PC-3 (cell line): Measurements from ENCODE around the gene TTC27. TPM values are rescaled to one million over a fixed set of nuclear protein-coding genes. Genes with fewer than 3 reads are reported as not detected.

Source experiments
- ATAC-seq: fragments of 200-7000 bp; cut with Tn5 transposase; 2 replicates; pipeline ENCODE4 v1.9.1; 2020; ENCODE audit warnings: mild to moderate bottlenecking, moderate library complexity
- BruUV-seq: library from RNA; stranded (reverse); fragments of 400-500 nt; replicated peaks from 2 replicates; lab custom pipeline; 2021; lab: Mats Ljungman, UMichigan
- CTCF ChIA-PET: fragments of 300-600 bp; sonication (Branson Sonifier 250); formaldehyde crosslinking; loops from one replicate; lab custom pipeline; 2022; ENCODE audit warnings: antibody characterized with exemption; lab: Charles Lee
- POLR2A ChIA-PET: fragments of 300-600 bp; sonication (Branson Sonifier 250); formaldehyde crosslinking; loops from one replicate; lab custom pipeline; 2022; ENCODE audit warnings: antibody characterized with exemption; ENCODE audit not compliant: unreplicated experiment; lab: Charles Lee
- DNase-seq: peaks from one replicate; pipeline ENCODE4 v3.0.0-alpha.2; 2015
- H2AFZ ChIP-seq: fragments of 300-600 bp; sonication (generic); 2 replicates; pipeline ENCODE4 v1.6.0; 2016; ENCODE audit warnings: antibody characterized with exemption, low read length
- H3F3A ChIP-seq: fragments of 300-600 bp; sonication (generic); one replicate; pipeline ENCODE4 v1.6.0; 2017; ENCODE audit warnings: antibody characterized with exemption, low read length, control low read depth, mild to moderate bottlenecking; ENCODE audit not compliant: unreplicated experiment
- H3K27ac ChIP-seq: fragments of 300-600 bp; sonication (generic); 2 replicates; pipeline ENCODE4 v1.5.1; 2016; ENCODE audit warnings: mild to moderate bottlenecking, low read length
- H3K27me3 ChIP-seq: fragments of 300-600 bp; sonication (generic); 2 replicates; pipeline ENCODE4 v1.6.1; 2016; ENCODE audit warnings: low read length, mixed read lengths
- H3K36me3 ChIP-seq: fragments of 300-600 bp; sonication (generic); 2 replicates; pipeline ENCODE4 v1.6.1; 2016; ENCODE audit warnings: low read depth, mixed run types, low read length, mixed read lengths
- H3K4me1 ChIP-seq: fragments of 300-600 bp; sonication (generic); 2 replicates; pipeline ENCODE4 v1.5.1; 2016; ENCODE audit warnings: low read length; ENCODE audit not compliant: insufficient read depth
- H3K4me2 ChIP-seq: fragments of 300-600 bp; sonication (generic); 2 replicates; pipeline ENCODE4 v1.6.0; 2016; ENCODE audit warnings: low read length
- H3K4me3 ChIP-seq: fragments of 300-600 bp; sonication (generic); 2 replicates; pipeline ENCODE4 v1.5.1; 2016; ENCODE audit warnings: mild to moderate bottlenecking, low read length, mixed read lengths
- H3K79me2 ChIP-seq: fragments of 300-600 bp; sonication (generic); 2 replicates; pipeline ENCODE4 v1.6.1; 2017; ENCODE audit warnings: low read length, mixed read lengths
- H3K9ac ChIP-seq: fragments of 300-600 bp; sonication (generic); 2 replicates; pipeline ENCODE4 v1.6.0; 2016; ENCODE audit warnings: mild to moderate bottlenecking, low read length
- H3K9me2 ChIP-seq: fragments of 300-600 bp; sonication (generic); replicated peaks from 2 replicates; pipeline ENCODE4 v1.6.1; 2016; ENCODE audit warnings: mixed run types, low read length, mixed read lengths
- H3K9me3 ChIP-seq: fragments of 300-600 bp; sonication (generic); 2 replicates; pipeline ENCODE4 v1.6.1; 2016; ENCODE audit warnings: low read length, mixed read lengths
- H4K20me1 ChIP-seq: fragments of 300-600 bp; sonication (generic); 2 replicates; pipeline ENCODE4 v1.6.1; 2016; ENCODE audit warnings: low read length, mixed read lengths
- EZH2 ChIP-seq: fragments of 300-600 bp; sonication (generic); IDR thresholded peaks from one replicate; pipeline ENCODE4 v1.6.1; 2017; ENCODE audit warnings: antibody characterized with exemption, mild to moderate bottlenecking, low read length; ENCODE audit not compliant: unreplicated experiment
- EZH2phosphoT487 ChIP-seq: fragments of 300-600 bp; sonication (generic); IDR thresholded peaks from 2 replicates; pipeline ENCODE4 v1.6.1; 2018; ENCODE audit warnings: mild to moderate bottlenecking, antibody characterized with exemption, low read length, borderline replicate concordance
- intact Hi-C: fragments of 100-400 bp; cut with micrococcal nuclease; formaldehyde crosslinking; loops from 2 replicates; pipeline ENCODE4 v1.9.0; 2023
- total RNA-seq: library from RNA; depleted of rRNA; stranded (reverse); fragments of >200 nt; gene quantifications from 2 replicates; pipeline ENCODE4 v1.2.3, GENCODE V29; 2014
- TF ChIP-seq, protein P1 (sequence below): fragments of 300-600 bp; sonication (generic); conservative IDR thresholded peaks from 2 replicates; pipeline ENCODE4 v1.5.1; 2017; ENCODE audit warnings: antibody characterized with exemption, low read depth, mild to moderate bottlenecking, low read length

The TTC27 gene
- total RNA-seq, 1 experiment from 2014 or later, result 33.0 TPM

- ChIA-PET POLR2A (no interaction called here), CTCF (no interaction called here)
- Histone ChIP-seq H3K36me3 (peaks cover 5% of the 10 kb centered on the region; the same call in 1 of the 2 replicates), H3K9me3 (no peaks in the 10 kb centered on the region), H3K27ac (no peak overlapping the region), H4K20me1 (no peaks in the 10 kb centered on the region), H3K4me2 (no peak overlapping the region), H3K27me3 (no peaks in the 10 kb centered on the region), H3K79me2 (no peaks in the 10 kb centered on the region), H3K9me2 (no peaks in the 10 kb centered on the region), H3K4me1 (peaks cover 19% of the 10 kb centered on the region), H2AFZ (no peak overlapping the region), H3K9ac (no peak overlapping the region), H3K4me3 (no peak overlapping the region), H3F3A (no peaks in the 10 kb centered on the region)
- ATAC-seq (no peak), DNase-seq (no peak)
- BruUV-seq, result no TSS peak
- intact Hi-C loops, result no loop called here
- TF ChIP-seq EZH2, result no peak
- TF ChIP-seq EZH2phosphoT487, result no peak
- TF ChIP-seq, protein P1, sequence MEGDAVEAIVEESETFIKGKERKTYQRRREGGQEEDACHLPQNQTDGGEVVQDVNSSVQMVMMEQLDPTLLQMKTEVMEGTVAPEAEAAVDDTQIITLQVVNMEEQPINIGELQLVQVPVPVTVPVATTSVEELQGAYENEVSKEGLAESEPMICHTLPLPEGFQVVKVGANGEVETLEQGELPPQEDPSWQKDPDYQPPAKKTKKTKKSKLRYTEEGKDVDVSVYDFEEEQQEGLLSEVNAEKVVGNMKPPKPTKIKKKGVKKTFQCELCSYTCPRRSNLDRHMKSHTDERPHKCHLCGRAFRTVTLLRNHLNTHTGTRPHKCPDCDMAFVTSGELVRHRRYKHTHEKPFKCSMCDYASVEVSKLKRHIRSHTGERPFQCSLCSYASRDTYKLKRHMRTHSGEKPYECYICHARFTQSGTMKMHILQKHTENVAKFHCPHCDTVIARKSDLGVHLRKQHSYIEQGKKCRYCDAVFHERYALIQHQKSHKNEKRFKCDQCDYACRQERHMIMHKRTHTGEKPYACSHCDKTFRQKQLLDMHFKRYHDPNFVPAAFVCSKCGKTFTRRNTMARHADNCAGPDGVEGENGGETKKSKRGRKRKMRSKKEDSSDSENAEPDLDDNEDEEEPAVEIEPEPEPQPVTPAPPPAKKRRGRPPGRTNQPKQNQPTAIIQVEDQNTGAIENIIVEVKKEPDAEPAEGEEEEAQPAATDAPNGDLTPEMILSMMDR, result no peak
Observed at GRCh38 chr2:32746669-32747068, 118.8 kb downstream of the TTC27 start.

DNA sequence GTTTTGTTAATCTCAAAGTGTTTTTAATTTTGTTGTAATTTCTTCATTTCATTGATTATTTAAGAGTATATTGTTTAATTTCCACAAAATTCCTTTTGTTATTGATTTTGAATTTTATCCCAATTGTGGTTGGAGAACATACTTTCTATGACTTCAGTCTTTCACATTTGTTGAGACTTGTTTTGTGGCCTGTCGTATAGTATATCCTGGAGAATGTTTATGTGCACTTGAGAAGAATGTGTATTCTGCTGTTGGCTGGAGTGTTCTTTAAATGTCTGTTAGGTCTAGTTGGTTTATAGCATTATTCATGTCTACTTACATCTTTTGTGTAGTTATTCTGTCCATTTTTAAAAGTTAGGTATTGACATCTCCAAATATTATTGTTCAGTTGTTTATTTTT is 120.3 kb downstream of the TTC27 start:
- Histone ChIP-seq H3K27me3 (no peaks in the 10 kb centered on the region), H3K36me3 (peaks cover 5% of the 10 kb centered on the region; the same call in 1 of the 2 replicates), H4K20me1 (no peaks in the 10 kb centered on the region), H2AFZ (no peak overlapping the region), H3K9ac (no peak overlapping the region), H3K4me2 (no peak overlapping the region), H3F3A (no peaks in the 10 kb centered on the region), H3K4me1 (peaks cover 24% of the 10 kb centered on the region), H3K9me2 (no peaks in the 10 kb centered on the region), H3K27ac (no peak overlapping the region), H3K9me3 (no peaks in the 10 kb centered on the region), H3K4me3 (no peak overlapping the region), H3K79me2 (no peaks in the 10 kb centered on the region)
- TF ChIP-seq EZH2phosphoT487 (no peak), EZH2 (no peak)
- TF ChIP-seq, protein P1, result no peak
- ChIA-PET POLR2A (no interaction called here), CTCF (no interaction called here)
- no peak for ATAC-seq
- intact Hi-C loops, result no loop called here
- DNase-seq, result no peak
- BruUV-seq, result no TSS peak

DNA sequence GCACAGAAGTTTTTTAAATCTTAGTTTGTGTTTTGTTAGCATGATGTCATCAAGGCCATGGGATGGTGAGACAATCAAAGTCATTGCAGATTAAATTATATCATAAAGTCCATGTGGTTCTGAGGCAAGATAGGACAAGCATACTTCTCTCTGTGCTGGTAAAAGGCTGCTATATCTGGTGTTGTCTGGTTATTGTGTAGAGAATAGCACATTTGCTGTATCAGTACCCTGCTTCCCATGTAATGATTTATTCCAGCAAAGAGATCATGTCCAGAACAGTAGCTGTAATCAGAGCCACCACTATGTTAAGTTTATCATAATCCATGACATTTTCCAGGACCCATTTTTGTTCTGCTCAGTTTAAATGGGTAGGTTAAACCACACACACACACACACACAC is 123.0 kb downstream of the TTC27 start:
- Histone ChIP-seq H3K9me2 (no peaks in the 10 kb centered on the region), H3K4me1 (peaks cover 6% of the 10 kb centered on the region; the same call in 1 of the 2 replicates), H3F3A (no peaks in the 10 kb centered on the region), H3K27me3 (no peaks in the 10 kb centered on the region), H4K20me1 (no peaks in the 10 kb centered on the region), H3K4me3 (no peak overlapping the region), H3K36me3 (peaks cover 5% of the 10 kb centered on the region; the same call in 1 of the 2 replicates), H2AFZ (no peak overlapping the region), H3K27ac (no peak overlapping the region), H3K9me3 (no peaks in the 10 kb centered on the region), H3K79me2 (no peaks in the 10 kb centered on the region), H3K4me2 (no peak overlapping the region), H3K9ac (no peak overlapping the region)
- CTCF ChIA-PET, result no interaction called here
- DNase-seq (no peak), ATAC-seq (peak; percentile 42)
- intact Hi-C loops, result no loop called here
- no peak for TF ChIP-seq EZH2phosphoT487
- no peak for TF ChIP-seq EZH2
- TF ChIP-seq, protein P1, result no peak
- POLR2A ChIA-PET, result no interaction called here
- BruUV-seq, result no TSS peak
